OCI-LY1 (cell line): Measurements from ENCODE around the gene ARID5B.

ENCODE experiments used
- H2AFZ ChIP-seq: fragments of 200-600 bp; sonication (generic), shearing (Covaris generic); 2 replicates; pipeline ENCODE4 v1.6.0; 2014; ENCODE audit warnings: antibody characterized with exemption, mild to moderate bottlenecking, low read length
- H3F3A ChIP-seq: fragments of 200-600 bp; sonication (generic), shearing (Covaris generic); 2 replicates; pipeline ENCODE4 v1.6.0; 2014; ENCODE audit warnings: mild to moderate bottlenecking, antibody characterized with exemption, low read length, moderate library complexity; ENCODE audit not compliant: insufficient read depth
- H3K27ac ChIP-seq: fragments of 200-600 bp; sonication (generic); 2 replicates; pipeline ENCODE4 v1.5.1; 2014; ENCODE audit warnings: low read length, mixed run types, mild to moderate bottlenecking, low read depth; ENCODE audit not compliant: poor library complexity, severe bottlenecking
- H3K27me3 ChIP-seq: fragments of 200-600 bp; sonication (generic); 2 replicates; pipeline ENCODE4 v1.6.0; 2014; ENCODE audit warnings: antibody characterized with exemption, mild to moderate bottlenecking, low read length, moderate library complexity; ENCODE audit not compliant: insufficient read depth
- H3K36me3 ChIP-seq: fragments of 200-600 bp; sonication (generic); 2 replicates; pipeline ENCODE4 v1.6.1; 2014; ENCODE audit warnings: mild to moderate bottlenecking, antibody characterized with exemption, low read length, moderate library complexity, mixed read lengths; ENCODE audit not compliant: insufficient read depth
- H3K4me1 ChIP-seq: fragments of 200-600 bp; sonication (generic); 2 replicates; pipeline ENCODE4 v1.5.1; 2014; ENCODE audit warnings: mild to moderate bottlenecking, low read length, moderate library complexity; ENCODE audit not compliant: insufficient read depth, severe bottlenecking
- H3K4me2 ChIP-seq: fragments of 200-600 bp; sonication (generic), shearing (Covaris generic); 2 replicates; pipeline ENCODE4 v1.6.1; 2014; ENCODE audit warnings: low read length
- H3K4me3 ChIP-seq: fragments of 200-600 bp; sonication (generic); 2 replicates; pipeline ENCODE4 v1.5.1; 2014; ENCODE audit warnings: low read length, low read depth, mild to moderate bottlenecking, mixed read lengths; ENCODE audit not compliant: poor library complexity, severe bottlenecking
- H3K79me2 ChIP-seq: fragments of 200-600 bp; shearing (Covaris generic); 2 replicates; pipeline ENCODE4 v1.6.1; 2016; ENCODE audit warnings: mixed run types, low read length, mixed read lengths; ENCODE audit not compliant: insufficient read depth
- H3K9ac ChIP-seq: fragments of 200-600 bp; sonication (generic), shearing (Covaris generic); 2 replicates; pipeline ENCODE4 v1.6.1; 2014; ENCODE audit warnings: mild to moderate bottlenecking, low read length, mixed read lengths
- H3K9me2 ChIP-seq: fragments of 200-600 bp; sonication (generic), shearing (Covaris generic); 2 replicates; pipeline ENCODE4 v1.6.1; 2014; ENCODE audit warnings: low read depth, mild to moderate bottlenecking, low read length, mixed read lengths
- H3K9me3 ChIP-seq: fragments of 200-600 bp; shearing (Covaris generic); 2 replicates; pipeline ENCODE4 v1.6.1; 2014; ENCODE audit warnings: low read length, mixed read lengths
- H4K20me1 ChIP-seq: fragments of 200-600 bp; sonication (generic), shearing (Covaris generic); 2 replicates; pipeline ENCODE4 v1.6.0; 2016; ENCODE audit warnings: mild to moderate bottlenecking, low read length; ENCODE audit not compliant: insufficient read depth
- EZH2 ChIP-seq: fragments of 200-600 bp; sonication (generic), shearing (Covaris generic); IDR thresholded peaks from 2 replicates; pipeline ENCODE4 v1.8.0; 2017; ENCODE audit warnings: borderline replicate concordance, mixed run types, mild to moderate bottlenecking, antibody characterized with exemption, low read length, moderate library complexity, mixed read lengths
- TF ChIP-seq, protein P1 (sequence below): fragments of 200-600 bp; sonication (generic), shearing (Covaris generic); IDR thresholded peaks from 2 replicates; pipeline ENCODE4 v1.5.1; 2017; ENCODE audit warnings: mild to moderate bottlenecking, antibody characterized with exemption, low read length, moderate library complexity, mixed read lengths

Gene ARID5B

DNA sequence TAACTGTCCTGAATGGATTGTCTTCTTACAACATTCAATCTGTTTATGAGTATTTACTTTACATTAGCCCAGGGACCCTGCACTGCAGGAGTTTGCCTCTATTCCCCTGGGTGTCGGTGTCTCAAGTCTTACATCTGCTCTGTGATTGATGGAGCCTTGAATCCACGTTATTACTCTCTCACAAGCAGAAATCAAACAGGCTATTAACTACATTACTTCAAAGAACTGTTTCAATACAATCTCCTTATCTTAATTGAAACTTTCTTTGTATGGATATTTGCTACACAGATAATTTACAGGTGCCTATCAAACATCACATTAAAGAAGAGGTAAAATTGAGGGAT lies 3.1 kb upstream of the ARID5B start:
- no peak overlapping the region for H2AFZ ChIP-seq
- 0 out of 2 replicates have a peak, but pooled peaks cover 3% of the 10 kb centered on the region for H3F3A ChIP-seq
- H3K4me2 ChIP-seq, result peak overlapping the region; percentile 82
- peaks cover 36% of the 10 kb centered on the region for H3K4me1 ChIP-seq
- peak overlapping the region; percentile 90 for H3K4me3 ChIP-seq
- no peaks in the 10 kb centered on the region for H4K20me1 ChIP-seq
- H3K9me3 ChIP-seq, result no peaks in the 10 kb centered on the region
- H3K27ac ChIP-seq, result peak overlapping the region; percentile 98
- peaks cover 4% of the 10 kb centered on the region; the same call in 1 of the 2 replicates for H3K79me2 ChIP-seq
- peaks cover 5% of the 10 kb centered on the region; the same call in 1 of the 2 replicates for H3K36me3 ChIP-seq
- TF ChIP-seq EZH2, result no peak
- TF ChIP-seq, protein P1, sequence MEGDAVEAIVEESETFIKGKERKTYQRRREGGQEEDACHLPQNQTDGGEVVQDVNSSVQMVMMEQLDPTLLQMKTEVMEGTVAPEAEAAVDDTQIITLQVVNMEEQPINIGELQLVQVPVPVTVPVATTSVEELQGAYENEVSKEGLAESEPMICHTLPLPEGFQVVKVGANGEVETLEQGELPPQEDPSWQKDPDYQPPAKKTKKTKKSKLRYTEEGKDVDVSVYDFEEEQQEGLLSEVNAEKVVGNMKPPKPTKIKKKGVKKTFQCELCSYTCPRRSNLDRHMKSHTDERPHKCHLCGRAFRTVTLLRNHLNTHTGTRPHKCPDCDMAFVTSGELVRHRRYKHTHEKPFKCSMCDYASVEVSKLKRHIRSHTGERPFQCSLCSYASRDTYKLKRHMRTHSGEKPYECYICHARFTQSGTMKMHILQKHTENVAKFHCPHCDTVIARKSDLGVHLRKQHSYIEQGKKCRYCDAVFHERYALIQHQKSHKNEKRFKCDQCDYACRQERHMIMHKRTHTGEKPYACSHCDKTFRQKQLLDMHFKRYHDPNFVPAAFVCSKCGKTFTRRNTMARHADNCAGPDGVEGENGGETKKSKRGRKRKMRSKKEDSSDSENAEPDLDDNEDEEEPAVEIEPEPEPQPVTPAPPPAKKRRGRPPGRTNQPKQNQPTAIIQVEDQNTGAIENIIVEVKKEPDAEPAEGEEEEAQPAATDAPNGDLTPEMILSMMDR, result no peak
- H3K27me3 ChIP-seq, result no peaks in the 10 kb centered on the region
- H3K9me2 ChIP-seq, result no peaks in the 10 kb centered on the region
- H3K9ac ChIP-seq, result peak overlapping the region; percentile 90

DNA sequence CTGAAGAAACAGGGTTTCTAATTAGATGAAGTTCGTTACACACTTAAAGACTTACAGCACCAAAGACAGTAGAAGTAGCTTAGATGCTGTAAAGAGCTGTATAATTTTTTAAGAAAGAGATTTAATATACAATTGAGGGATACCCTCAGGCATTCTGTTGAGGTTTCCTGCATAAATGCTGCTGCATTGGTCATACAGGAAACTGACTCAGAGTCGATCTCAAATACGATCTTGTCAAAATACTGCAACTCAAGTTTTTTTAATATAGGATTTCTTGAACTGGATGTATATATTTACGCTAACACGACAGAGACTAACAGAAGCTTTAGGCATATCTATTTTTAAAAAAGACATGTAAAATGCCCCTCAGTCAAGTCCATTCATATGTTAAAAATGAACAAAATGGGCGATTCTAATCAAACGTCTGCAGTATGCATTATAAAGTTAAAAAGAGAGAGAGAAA lies 2.4 kb upstream of the ARID5B start:
- Histone ChIP-seq H2AFZ (no peak overlapping the region), H3K4me2 (peak overlapping the region; percentile 82), H3F3A (0 out of 2 replicates have a peak, but pooled peaks cover 3% of the 10 kb centered on the region), H3K4me1 (peaks cover 39% of the 10 kb centered on the region), H3K27ac (peak overlapping the region; percentile 98), H3K4me3 (peak overlapping the region; percentile 90), H3K79me2 (peaks cover 7% of the 10 kb centered on the region; the same call in 1 of the 2 replicates), H3K9me3 (no peaks in the 10 kb centered on the region), H3K36me3 (peaks cover 5% of the 10 kb centered on the region; the same call in 1 of the 2 replicates), H3K9me2 (no peaks in the 10 kb centered on the region), H3K9ac (peak overlapping the region; percentile 90), H4K20me1 (no peaks in the 10 kb centered on the region), H3K27me3 (no peaks in the 10 kb centered on the region)
- TF ChIP-seq, protein P1, result no peak
- no peak for TF ChIP-seq EZH2

DNA sequence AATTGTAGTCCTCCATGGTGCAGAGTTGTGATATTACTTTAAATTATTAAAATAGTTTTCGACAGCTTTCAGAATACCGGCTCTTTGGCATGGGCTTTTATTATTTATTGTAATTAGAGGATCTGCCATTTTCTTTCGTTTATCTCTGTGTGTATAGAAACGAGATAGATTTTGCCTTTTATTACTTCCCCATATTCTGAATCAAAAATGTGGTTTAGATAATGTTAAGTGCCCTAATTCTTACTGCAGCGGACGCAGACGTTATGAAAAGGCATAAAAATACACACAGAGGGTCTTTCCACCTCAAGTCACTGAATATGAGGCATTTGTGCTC lies 1.9 kb upstream of the ARID5B start:
- Histone ChIP-seq H3K9me3 (no peaks in the 10 kb centered on the region), H3K4me2 (peak overlapping the region; percentile 82), H3F3A (0 out of 2 replicates have a peak, but pooled peaks cover 3% of the 10 kb centered on the region), H3K4me1 (peaks cover 44% of the 10 kb centered on the region), H3K79me2 (peaks cover 13% of the 10 kb centered on the region), H3K4me3 (peak overlapping the region; percentile 90), H3K27me3 (no peaks in the 10 kb centered on the region), H3K36me3 (peaks cover 5% of the 10 kb centered on the region; the same call in 1 of the 2 replicates), H4K20me1 (no peaks in the 10 kb centered on the region), H3K27ac (peak overlapping the region; percentile 98), H3K9ac (peak overlapping the region; percentile 90), H3K9me2 (no peaks in the 10 kb centered on the region), H2AFZ (no peak overlapping the region)
- TF ChIP-seq, protein P1, result no peak
- TF ChIP-seq EZH2, result no peak
